PC-9 (cell line): ENCODE data around the gene CREBBP. TPM values are rescaled to one million over a fixed set of nuclear protein-coding genes. Genes with fewer than 3 reads are reported as not detected.

Source experiments
- BruUV-seq: library from RNA; stranded (reverse); fragments of 400-500 nt; replicated peaks from 2 replicates; lab custom pipeline; 2021; lab: Mats Ljungman, UMichigan
- CTCF ChIA-PET: fragments of 300-600 bp; sonication (Branson Sonifier 250); formaldehyde crosslinking; loops from one replicate; lab custom pipeline; 2022; ENCODE audit warnings: antibody characterized with exemption; lab: Charles Lee
- POLR2A ChIA-PET: fragments of 300-600 bp; sonication (Branson Sonifier 250); formaldehyde crosslinking; loops from one replicate; lab custom pipeline; 2022; ENCODE audit warnings: antibody characterized with exemption; ENCODE audit not compliant: unreplicated experiment; lab: Charles Lee
- DNase-seq, 2 experiments: peaks; one replicate each; pipeline versions ENCODE4 v3.0.0 to v3.0.0-alpha.2; 2015 to 2022; ENCODE audit warnings: mixed read lengths in 1 of 2
- H2AFZ ChIP-seq: fragments of 200-600 bp; sonication (generic); 2 replicates; pipeline ENCODE4 v1.8.1; 2017; ENCODE audit warnings: antibody characterized with exemption
- H3F3A ChIP-seq: fragments of 200-600 bp; sonication (generic); 2 replicates; pipeline ENCODE4 v1.8.1; 2017; ENCODE audit warnings: antibody characterized with exemption, mild to moderate bottlenecking, low read depth; ENCODE audit not compliant: insufficient read depth
- H3K27ac ChIP-seq: fragments of 200-600 bp; sonication (generic); 2 replicates; pipeline ENCODE4 v1.6.1; 2016; ENCODE audit warnings: mixed run types
- H3K27me3 ChIP-seq: fragments of 200-600 bp; sonication (generic); 2 replicates; pipeline ENCODE4 v1.6.1; 2016; ENCODE audit warnings: low read depth, mixed run types; ENCODE audit not compliant: insufficient read depth
- H3K36me3 ChIP-seq: fragments of 200-600 bp; sonication (generic); 2 replicates; pipeline ENCODE4 v1.6.1; 2016; ENCODE audit warnings: low read depth, mixed run types
- H3K4me1 ChIP-seq: fragments of 200-600 bp; sonication (generic); replicated peaks from 2 replicates; pipeline ENCODE4 v1.6.1; 2016; ENCODE audit warnings: mixed run types; ENCODE audit not compliant: insufficient read depth
- H3K4me2 ChIP-seq: fragments of 200-600 bp; sonication (generic); 2 replicates; pipeline ENCODE4 v1.6.1; 2017; ENCODE audit warnings: mixed run types
- H3K4me3 ChIP-seq: fragments of 200-600 bp; sonication (generic); 2 replicates; pipeline ENCODE4 v1.6.1; 2016; ENCODE audit warnings: mixed run types
- H3K79me2 ChIP-seq: fragments of 200-600 bp; sonication (generic); 2 replicates; pipeline ENCODE4 v1.6.1; 2017; ENCODE audit warnings: low read depth, mixed run types
- H3K9me2 ChIP-seq: fragments of 200-600 bp; sonication (generic); 2 replicates; pipeline ENCODE4 v1.8.1; 2017; ENCODE audit warnings: mild to moderate bottlenecking; ENCODE audit not compliant: insufficient read depth
- H3K9me3 ChIP-seq: fragments of 200-600 bp; sonication (generic); 2 replicates; pipeline ENCODE4 v1.8.1; 2016; ENCODE audit warnings: low read depth; ENCODE audit not compliant: insufficient read depth
- H4K20me1 ChIP-seq: fragments of 200-600 bp; sonication (generic); 2 replicates; pipeline ENCODE4 v1.8.1; 2017; ENCODE audit not compliant: insufficient read depth
- CTCF ChIP-seq: fragments of 200-600 bp; sonication (generic); conservative IDR thresholded peaks from 2 replicates; pipeline ENCODE4 v1.6.1; 2017; ENCODE audit warnings: mixed run types, antibody characterized with exemption, mild to moderate bottlenecking, moderate library complexity
- EZH2 ChIP-seq: fragments of 200-600 bp; sonication (generic); IDR thresholded peaks from 2 replicates; pipeline ENCODE4 v1.8.0; 2017; ENCODE audit warnings: antibody characterized with exemption, low read depth
- intact Hi-C: fragments of 100-400 bp; cut with micrococcal nuclease; formaldehyde crosslinking; loops from one replicate; pipeline ENCODE4 v1.10.0; 2022; ENCODE audit not compliant: unreplicated experiment
- total RNA-seq: library from RNA; stranded (reverse); gene quantifications from 2 replicates; pipeline ENCODE4 v1.2.3, GENCODE V29; 2021

Gene CREBBP
- total RNA-seq, 1 experiment from 2014 or later: 74.9 TPM

DNA sequence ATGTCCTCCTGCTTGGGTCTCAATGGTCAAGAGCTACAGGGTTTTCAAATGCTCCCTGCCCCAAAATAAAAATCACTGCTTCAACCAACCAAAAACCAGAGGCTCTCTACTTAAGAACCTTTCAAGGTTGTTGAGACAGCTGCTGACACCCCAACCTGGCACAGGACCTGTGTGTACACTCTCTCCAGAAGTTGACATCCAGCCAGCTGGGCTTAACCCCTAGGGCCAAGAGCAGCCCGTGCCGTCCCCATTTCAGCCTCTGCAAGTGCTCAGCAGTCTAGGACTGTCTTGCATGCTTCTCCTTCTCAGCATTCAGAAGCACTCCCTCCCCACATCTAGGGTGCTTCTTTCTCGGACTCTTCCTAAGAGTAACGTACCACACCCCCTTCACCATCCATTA, 104.2 kb downstream of the CREBBP start:
- ChIA-PET CTCF (no interaction called here), POLR2A (interaction anchor here (0.6 kb wide), 1 partner anchor 283 kb away, joined by 3 read pairs; no protein-coding TSS in a partner anchor)
- Histone ChIP-seq H3K9me3 (no peaks in the 10 kb centered on the region), H3K27ac (no peak overlapping the region), H3K36me3 (peaks cover 23% of the 10 kb centered on the region), H4K20me1 (peaks cover 18% of the 10 kb centered on the region), H3K9me2 (no peaks in the 10 kb centered on the region), H3K4me1 (peaks cover 12% of the 10 kb centered on the region), H3F3A (peaks cover 19% of the 10 kb centered on the region), H3K27me3 (no peaks in the 10 kb centered on the region), H3K4me2 (no peak overlapping the region), H3K4me3 (no peak overlapping the region), H3K79me2 (no peaks in the 10 kb centered on the region), H2AFZ (no peak overlapping the region)
- DNase-seq: no peak
- intact Hi-C loops: no loop called here
- BruUV-seq: no TSS peak
- no peak for TF ChIP-seq EZH2

DNA sequence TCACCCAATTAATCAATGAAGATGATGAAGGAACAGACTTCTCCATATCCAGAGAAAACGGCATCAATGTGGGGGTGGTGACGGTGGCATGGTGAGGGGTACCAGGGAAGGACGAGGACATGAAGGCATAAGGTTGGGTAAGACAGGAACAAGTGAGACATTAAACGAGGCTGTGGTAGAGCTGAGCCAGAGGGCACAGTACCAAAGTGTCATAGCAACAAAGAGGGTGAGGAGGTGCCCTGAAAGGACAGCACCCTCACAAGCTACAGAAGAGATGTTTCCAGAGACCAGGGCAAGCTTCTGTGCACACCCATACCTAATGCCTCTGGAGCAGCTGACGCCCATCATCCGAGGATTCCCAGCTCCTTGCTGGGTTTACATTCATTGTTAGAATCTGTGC, 105.7 kb downstream of the CREBBP start:
- Histone ChIP-seq H3K4me1 (peaks cover 12% of the 10 kb centered on the region), H3K36me3 (peaks cover 21% of the 10 kb centered on the region), H3K27ac (no peak overlapping the region), H3K4me2 (no peak overlapping the region), H2AFZ (no peak overlapping the region), H3K9me2 (no peaks in the 10 kb centered on the region), H3K9me3 (no peaks in the 10 kb centered on the region), H3K27me3 (no peaks in the 10 kb centered on the region), H3K79me2 (no peaks in the 10 kb centered on the region), H3F3A (peaks cover 22% of the 10 kb centered on the region), H3K4me3 (no peak overlapping the region), H4K20me1 (peaks cover 28% of the 10 kb centered on the region)
- BruUV-seq: no TSS peak
- intact Hi-C loops: no loop called here
- DNase-seq: no peak
- POLR2A ChIA-PET: no interaction called here
- no peak for TF ChIP-seq CTCF
- TF ChIP-seq EZH2: no peak
- CTCF ChIA-PET: no interaction called here

DNA sequence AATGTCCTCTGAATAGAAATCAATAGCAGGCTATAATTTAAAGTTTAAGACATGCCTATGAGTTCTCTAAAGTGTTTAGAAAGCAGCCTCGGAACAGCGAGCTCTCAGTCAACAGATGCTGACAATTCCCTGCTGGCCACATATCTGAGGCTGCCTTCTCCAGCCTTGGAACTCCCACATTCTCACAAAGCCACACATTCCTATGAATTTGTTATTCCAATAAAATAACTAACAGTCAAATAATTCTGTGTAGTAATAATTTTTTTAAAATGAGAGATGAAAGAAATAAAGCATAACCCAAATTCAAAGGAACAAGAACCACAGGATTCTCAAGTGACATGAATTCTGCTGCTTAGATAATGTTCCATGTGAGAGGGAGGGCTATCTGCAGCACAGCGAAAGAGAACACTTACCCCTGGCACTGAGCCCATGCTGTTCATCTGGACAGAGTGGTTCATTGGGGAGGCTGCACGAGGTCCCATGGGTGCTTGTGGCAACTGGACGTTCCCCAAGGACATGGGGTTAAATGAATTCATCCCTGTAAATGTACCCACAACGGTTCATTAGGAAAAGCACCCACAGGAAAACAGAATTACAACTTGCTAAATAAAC, 106.3 kb downstream of the CREBBP start:
- no peak overlapping the region for H2AFZ ChIP-seq
- no peak for TF ChIP-seq EZH2
- H3K36me3 ChIP-seq: peaks cover 27% of the 10 kb centered on the region
- H3K79me2 ChIP-seq: no peaks in the 10 kb centered on the region
- intact Hi-C loops: no loop called here
- no peak overlapping the region for H3K4me2 ChIP-seq
- H3K9me3 ChIP-seq: no peaks in the 10 kb centered on the region
- no peak for DNase-seq
- peaks cover 22% of the 10 kb centered on the region for H3F3A ChIP-seq
- CTCF ChIA-PET: no interaction called here
- H3K27me3 ChIP-seq: no peaks in the 10 kb centered on the region
- peaks cover 33% of the 10 kb centered on the region for H4K20me1 ChIP-seq
- peaks cover 12% of the 10 kb centered on the region for H3K4me1 ChIP-seq
- POLR2A ChIA-PET: no interaction called here
- H3K9me2 ChIP-seq: no peaks in the 10 kb centered on the region
- no peak overlapping the region for H3K4me3 ChIP-seq
- no peak overlapping the region for H3K27ac ChIP-seq
- no TSS peak for BruUV-seq

GRCh38 chr16:3773663-3774062, 106.8 kb downstream of the CREBBP start:
- intact Hi-C loops: no loop called here
- no peaks in the 10 kb centered on the region for H3K9me3 ChIP-seq
- no peak overlapping the region for H2AFZ ChIP-seq

More at GRCh38 chr16:3773663-3774062, 106.8 kb downstream of the CREBBP start:
- peaks cover 12% of the 10 kb centered on the region for H3K4me1 ChIP-seq
- DNase-seq: no peak
- H3K27ac ChIP-seq: no peak overlapping the region
- H4K20me1 ChIP-seq: peaks cover 33% of the 10 kb centered on the region
- no peaks in the 10 kb centered on the region for H3K9me2 ChIP-seq
- H3K79me2 ChIP-seq: no peaks in the 10 kb centered on the region
- peaks cover 22% of the 10 kb centered on the region for H3F3A ChIP-seq
- H3K4me3 ChIP-seq: no peak overlapping the region
- no TSS peak for BruUV-seq
- peaks cover 29% of the 10 kb centered on the region for H3K36me3 ChIP-seq
- TF ChIP-seq CTCF: no peak
- no peak for TF ChIP-seq EZH2
- POLR2A ChIA-PET: no interaction called here
- CTCF ChIA-PET: interaction anchor here (0.8 kb wide), 1 partner anchor 630 kb away, joined by 3 read pairs; no protein-coding TSS in a partner anchor
- H3K4me2 ChIP-seq: no peak overlapping the region
- no peaks in the 10 kb centered on the region for H3K27me3 ChIP-seq
